Fibroblast of pulmonary artery (primary cell): ENCODE results near the gene ATP1A4.

Experiments used
- DNase-seq: peaks from one replicate; pipeline ENCODE4 v3.0.0-alpha.2; 2010; ENCODE audit warnings: low read depth
- H3K4me3 ChIP-seq: replicated peaks from 2 replicates; pipeline ENCODE4 v1.5.1; 2011; ENCODE audit warnings: low read depth, mild to moderate bottlenecking, control low read depth, low read length, moderate library complexity
- CTCF ChIP-seq: IDR thresholded peaks from 2 replicates; pipeline ENCODE4 v1.5.1; 2011; ENCODE audit warnings: mild to moderate bottlenecking, control low read depth, low read length, inconsistent platforms; ENCODE audit errors: missing control alignments

Gene ATP1A4

GRCh38 chr1:160189649-160190625 is 38.5 kb downstream of the ATP1A4 start, which contains the start of gene CASQ1:
CASQ1 (plus strand) TSS chr1:160190575; CDS start chr1:160190752, 177 bp downstream.
- DNase-seq, result peak; percentile 57

DNA sequence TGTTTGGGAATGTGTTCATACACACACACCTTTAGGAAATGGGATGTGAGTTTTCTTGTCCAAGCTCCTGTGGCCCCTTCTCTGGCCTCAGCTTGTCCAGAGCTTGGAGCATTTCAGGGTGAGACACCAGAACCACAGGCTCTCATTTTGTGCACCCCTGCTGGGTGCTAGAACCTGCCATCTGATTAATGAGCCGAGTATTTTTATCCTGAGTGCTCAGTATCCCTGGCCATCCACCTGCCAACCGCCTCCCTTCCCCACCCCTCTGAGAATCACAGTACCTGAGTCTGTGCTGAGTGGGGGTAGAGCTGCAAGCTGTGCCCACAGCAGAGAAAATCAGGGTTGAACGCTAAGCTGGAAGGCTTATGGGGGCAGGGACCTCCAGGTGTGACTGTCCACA is 40.4 kb downstream of the ATP1A4 start:
- no peak for TF ChIP-seq CTCF
- DNase-seq, result no peak
- H3K4me3 ChIP-seq, result no peak overlapping the region

More at GRCh38 chr1:160189649-160190625, 38.5 kb downstream of the ATP1A4 start, which contains the start of gene CASQ1:
- no peak for TF ChIP-seq CTCF
- H3K4me3 ChIP-seq, result no peak within 1 kb of the TSS

- H3K4me3 ChIP-seq, result no peak overlapping the region
- no peak for DNase-seq
- no peak for TF ChIP-seq CTCF
Measured at GRCh38 chr1:160192234-160192633, 40.8 kb downstream of the ATP1A4 start.

DNA sequence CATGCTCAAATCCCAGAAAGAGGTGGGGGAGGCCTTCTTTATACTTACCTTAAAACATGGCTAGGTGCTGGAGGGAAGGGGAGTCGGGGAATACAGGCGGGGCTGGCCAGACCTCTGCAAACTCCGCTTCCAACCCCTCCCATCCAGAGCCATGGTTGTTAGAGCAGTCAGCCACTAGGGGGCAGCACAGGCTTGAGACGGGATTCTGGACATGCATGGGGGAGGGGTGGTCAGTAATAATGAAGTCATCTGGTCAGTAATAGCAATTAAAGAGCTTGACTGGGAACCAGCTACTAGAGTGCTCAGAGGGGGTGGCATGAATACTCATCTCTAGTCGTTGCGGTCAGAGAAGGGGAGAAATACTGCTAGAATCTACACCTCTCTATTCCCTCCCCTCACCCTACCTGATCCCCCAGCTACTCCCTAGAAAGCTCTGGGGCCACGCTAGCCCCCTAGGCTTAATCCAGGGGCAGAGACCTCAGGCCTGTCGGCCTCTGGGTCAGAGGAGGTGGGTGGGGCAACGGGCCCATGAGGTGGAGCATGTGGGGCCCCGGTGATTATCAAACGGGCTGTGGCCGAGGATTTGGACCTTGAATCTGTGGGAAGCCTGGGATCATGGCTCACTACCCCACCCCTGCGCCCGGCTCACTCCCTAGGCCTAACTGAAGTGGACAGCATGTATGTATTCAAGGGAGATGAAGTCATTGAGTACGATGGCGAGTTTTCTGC is 41.9 kb downstream of the ATP1A4 start:
- peak; percentile 95 for TF ChIP-seq CTCF
- no peak overlapping the region for H3K4me3 ChIP-seq
- DNase-seq, result peak; percentile 87

GRCh38 chr1:160193832-160194736 is 42.7 kb downstream of the ATP1A4 start:
- no peak for DNase-seq
- TF ChIP-seq CTCF, result no peak
- no peak overlapping the region for H3K4me3 ChIP-seq

- no peak overlapping the region for H3K4me3 ChIP-seq
- DNase-seq, result no peak
- TF ChIP-seq CTCF, result no peak
Measured at GRCh38 chr1:160194737-160195059, 43.3 kb downstream of the ATP1A4 start.
